GM12801 (cell line): ENCODE data around the gene PPP2R2D.

Source experiments
- TF ChIP-seq, protein P1 (sequence below): IDR thresholded peaks from one replicate; pipeline ENCODE4 v1.5.1; 2011; ENCODE audit warnings: control low read depth; ENCODE audit not compliant: insufficient read length; ENCODE audit errors: extremely low read depth

The PPP2R2D gene

DNA sequence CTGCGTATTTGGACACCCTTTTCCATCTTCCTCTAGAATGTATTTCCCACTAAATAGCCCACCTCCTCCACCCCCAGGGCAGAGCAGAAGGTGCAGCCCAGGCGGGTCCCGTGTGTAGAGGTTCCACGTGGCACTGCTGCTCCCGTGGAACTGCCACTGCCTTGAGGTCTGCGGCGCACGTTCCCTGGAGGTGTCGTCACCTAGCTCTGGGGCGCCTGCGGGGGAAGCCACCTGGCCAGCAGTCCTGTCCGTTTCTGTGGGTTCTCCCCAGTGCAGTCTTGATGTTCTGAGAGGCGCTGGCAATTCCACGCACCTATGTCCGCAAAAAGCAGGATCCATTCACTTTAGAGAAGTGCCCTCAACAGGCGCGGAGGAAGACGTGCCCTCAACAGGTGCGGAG lies 59.0 kb downstream of the PPP2R2D start:
- TF ChIP-seq, protein P1, sequence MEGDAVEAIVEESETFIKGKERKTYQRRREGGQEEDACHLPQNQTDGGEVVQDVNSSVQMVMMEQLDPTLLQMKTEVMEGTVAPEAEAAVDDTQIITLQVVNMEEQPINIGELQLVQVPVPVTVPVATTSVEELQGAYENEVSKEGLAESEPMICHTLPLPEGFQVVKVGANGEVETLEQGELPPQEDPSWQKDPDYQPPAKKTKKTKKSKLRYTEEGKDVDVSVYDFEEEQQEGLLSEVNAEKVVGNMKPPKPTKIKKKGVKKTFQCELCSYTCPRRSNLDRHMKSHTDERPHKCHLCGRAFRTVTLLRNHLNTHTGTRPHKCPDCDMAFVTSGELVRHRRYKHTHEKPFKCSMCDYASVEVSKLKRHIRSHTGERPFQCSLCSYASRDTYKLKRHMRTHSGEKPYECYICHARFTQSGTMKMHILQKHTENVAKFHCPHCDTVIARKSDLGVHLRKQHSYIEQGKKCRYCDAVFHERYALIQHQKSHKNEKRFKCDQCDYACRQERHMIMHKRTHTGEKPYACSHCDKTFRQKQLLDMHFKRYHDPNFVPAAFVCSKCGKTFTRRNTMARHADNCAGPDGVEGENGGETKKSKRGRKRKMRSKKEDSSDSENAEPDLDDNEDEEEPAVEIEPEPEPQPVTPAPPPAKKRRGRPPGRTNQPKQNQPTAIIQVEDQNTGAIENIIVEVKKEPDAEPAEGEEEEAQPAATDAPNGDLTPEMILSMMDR = no peak

- TF ChIP-seq, protein P1 = no peak
Measured at GRCh38 chr10:131960631-131961046, 59.8 kb downstream of the PPP2R2D start.

DNA sequence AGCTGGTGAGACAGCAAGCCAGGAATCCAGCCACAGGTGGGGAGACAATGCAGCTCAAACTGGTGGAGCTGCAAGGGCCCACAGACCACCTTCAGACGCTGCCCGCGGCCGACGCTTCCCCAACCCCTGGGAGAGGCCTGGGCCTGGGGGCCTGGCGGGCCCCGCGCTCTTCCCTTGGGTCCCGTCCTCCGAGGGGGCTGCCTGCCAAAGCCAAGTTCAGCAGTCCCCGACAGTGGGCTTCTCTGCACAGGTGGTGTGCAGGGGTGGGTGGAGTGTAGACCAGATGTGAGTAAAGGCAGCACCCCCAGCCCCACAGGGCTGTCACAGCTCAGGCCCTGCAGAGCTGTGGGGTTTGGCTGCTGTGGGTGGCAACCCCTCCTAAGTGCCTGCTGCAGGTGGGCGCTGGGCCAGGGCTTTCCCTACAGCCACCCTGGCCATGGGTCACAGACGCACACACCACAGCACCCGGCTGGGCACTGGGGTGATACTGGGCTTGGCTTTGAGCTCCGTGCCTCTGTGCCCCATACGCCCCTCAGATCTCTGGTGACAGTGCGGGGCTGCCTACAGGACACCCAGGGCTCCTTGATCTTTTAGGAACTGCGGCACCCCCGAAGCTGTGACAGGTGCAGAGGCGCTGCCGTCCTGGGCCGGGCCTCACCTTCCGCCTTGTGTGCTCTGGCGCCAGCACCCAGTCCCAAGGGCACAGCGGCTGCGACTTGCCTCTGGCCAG lies 60.4 kb downstream of the PPP2R2D start:
- TF ChIP-seq, protein P1 = no peak

- TF ChIP-seq, protein P1 = no peak
Measured at GRCh38 chr10:131961777-131962662, 61.2 kb downstream of the PPP2R2D start.

DNA sequence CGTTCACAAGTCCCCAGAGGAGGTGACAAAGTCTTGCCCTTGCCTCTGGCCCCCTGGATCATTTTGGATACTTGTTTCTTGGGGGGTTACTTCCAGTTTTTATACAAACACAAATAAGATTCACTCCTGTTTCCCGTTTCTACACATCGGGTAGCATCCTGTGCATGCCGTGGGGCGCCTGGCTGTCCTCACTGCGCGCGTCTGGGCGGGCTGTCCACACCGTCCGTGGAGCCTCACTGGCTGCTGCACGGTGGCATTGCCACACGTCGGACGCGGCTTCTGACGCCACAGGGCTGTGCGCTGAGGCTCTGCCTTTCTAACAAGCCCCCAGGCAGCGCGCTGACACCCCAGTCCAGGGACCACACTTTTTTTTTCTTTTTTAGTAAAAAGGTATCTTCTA lies 62.5 kb downstream of the PPP2R2D start:
- TF ChIP-seq, protein P1 = no peak

GRCh38 chr10:131963811-131964210 lies 63.0 kb downstream of the PPP2R2D start:
- TF ChIP-seq, protein P1 = no peak

- TF ChIP-seq, protein P1 = no peak
Measured at GRCh38 chr10:131964298-131964697, 63.5 kb downstream of the PPP2R2D start.
